CD4-positive, alpha-beta T cell treated with Interleukin-21 for 1 hour (primary cell): Measurements from ENCODE around the gene MAST4.
A peak's percentile ranks its signal among the peaks of the same experiment; 100 is the strongest.

Experiments
- DNase-seq: peaks from one replicate; pipeline ENCODE4 v3.0.0-alpha.2; 2020

MAST4 gene

GRCh38 chr5:66851306-66851705, 255.1 kb downstream of the MAST4 start:
- DNase-seq, result no peak

- DNase-seq, result no peak
Observed at GRCh38 chr5:66854416-66854815, 258.2 kb downstream of the MAST4 start.

- DNase-seq, result no peak
Observed at GRCh38 chr5:66856041-66856805, 260.0 kb downstream of the MAST4 start.

GRCh38 chr5:66859526-66859925, 263.3 kb downstream of the MAST4 start:
- DNase-seq, result no peak

GRCh38 chr5:66860199-66860975, 264.2 kb downstream of the MAST4 start:
- DNase-seq, result no peak

GRCh38 chr5:66861402-66861801, 265.2 kb downstream of the MAST4 start:
- no peak for DNase-seq

GRCh38 chr5:66862020-66862419, 265.8 kb downstream of the MAST4 start:
- DNase-seq, result no peak

- no peak for DNase-seq
Observed at GRCh38 chr5:66863243-66864170, 267.3 kb downstream of the MAST4 start.

GRCh38 chr5:66864240-66864884, 268.2 kb downstream of the MAST4 start:
- DNase-seq, result peak; percentile 50

- DNase-seq, result no peak
Observed at GRCh38 chr5:66867618-66868322, 271.6 kb downstream of the MAST4 start.

GRCh38 chr5:66869347-66869746, 273.2 kb downstream of the MAST4 start:
- no peak for DNase-seq

GRCh38 chr5:66870708-66871107, 274.5 kb downstream of the MAST4 start:
- DNase-seq, result no peak

GRCh38 chr5:66871651-66872050, 275.5 kb downstream of the MAST4 start:
- DNase-seq, result no peak

- no peak for DNase-seq
Observed at GRCh38 chr5:66872736-66873331, 276.6 kb downstream of the MAST4 start.

- no peak for DNase-seq
Observed at GRCh38 chr5:66874004-66874403, 277.8 kb downstream of the MAST4 start.

- DNase-seq, result no peak
Observed at GRCh38 chr5:66875315-66875714, 279.1 kb downstream of the MAST4 start.

- no peak for DNase-seq
Observed at GRCh38 chr5:66876266-66876807, 280.1 kb downstream of the MAST4 start.

GRCh38 chr5:66877843-66878242, 281.6 kb downstream of the MAST4 start:
- no peak for DNase-seq

GRCh38 chr5:66880401-66880800, 284.2 kb downstream of the MAST4 start:
- DNase-seq, result no peak

- no peak for DNase-seq
Observed at GRCh38 chr5:66881480-66882161, 285.4 kb downstream of the MAST4 start.
